Hepatocyte (in vitro differentiated cells): ENCODE results near the gene NPY4R.
"Not testable (repeated sequence)": the region's sequence is repeated elsewhere in the genome, so short reads cannot be mapped to it uniquely, and the experiment has no call there.

Source experiments
- CTCF ChIP-seq: fragments of 200-600 bp; sonication (generic); IDR thresholded peaks from 2 replicates; pipeline ENCODE4 v1.5.1; 2016; ENCODE audit warnings: antibody characterized with exemption, mild to moderate bottlenecking; ENCODE audit not compliant: poor library complexity
- EZH2 ChIP-seq: fragments of 200-600 bp; sonication (generic); IDR thresholded peaks from 2 replicates; pipeline ENCODE4 v1.6.1; 2016; ENCODE audit warnings: antibody characterized with exemption, mild to moderate bottlenecking, borderline replicate concordance

- TF ChIP-seq CTCF, EZH2: not testable (repeated sequence)
Observed at GRCh38 chr10:46459579-46459978, 6.2 kb downstream of the NPY4R start.
